OCI-LY7 (cell line): ENCODE results near the gene MYH6.

ENCODE experiments used
- CTCF ChIP-seq: fragments of 200-600 bp; sonication (generic); conservative IDR thresholded peaks from 2 replicates; pipeline ENCODE4 v1.5.1; 2014; ENCODE audit warnings: mild to moderate bottlenecking, antibody characterized with exemption, low read length, moderate library complexity, mixed read lengths
- EZH2phosphoT487 ChIP-seq: fragments of 200-600 bp; sonication (generic); IDR thresholded peaks from 2 replicates; pipeline ENCODE4 v1.6.1; 2018; ENCODE audit warnings: low read depth, borderline replicate concordance, mild to moderate bottlenecking, mixed run types, antibody characterized with exemption, low read length, moderate library complexity, mixed read lengths

- TF ChIP-seq CTCF: no peak
- no peak for TF ChIP-seq EZH2phosphoT487
Observed at GRCh38 chr14:23388996-23389395, 19.1 kb downstream of the MYH6 start.
